GM10248 (cell line): ENCODE measurements around the gene PRKAB1.

Experiments used
- CTCF ChIA-PET: fragments of 300-600 bp; sonication (Branson Sonifier 250); formaldehyde crosslinking; extraction: SDS; loops from one replicate; lab custom pipeline; 2021; ENCODE audit warnings: antibody characterized with exemption; lab: Yijun Ruan, JAX
- POLR2A ChIA-PET: fragments of 350-650 bp; sonication (Branson Sonifier 250); formaldehyde crosslinking; extraction: SDS; loops from one replicate; lab custom pipeline; 2020; ENCODE audit warnings: antibody characterized with exemption; lab: Yijun Ruan, JAX
- DNase-seq: peaks from one replicate; pipeline ENCODE4 v3.0.0; 2012; ENCODE audit errors: extremely low spot score
- TF ChIP-seq, protein P1 (sequence below): IDR thresholded peaks from 2 replicates; pipeline ENCODE4 v1.5.1; 2012; ENCODE audit warnings: mild to moderate bottlenecking, low read depth; ENCODE audit errors: extremely low read depth, missing control alignments, control extremely low read depth

Gene PRKAB1

DNA sequence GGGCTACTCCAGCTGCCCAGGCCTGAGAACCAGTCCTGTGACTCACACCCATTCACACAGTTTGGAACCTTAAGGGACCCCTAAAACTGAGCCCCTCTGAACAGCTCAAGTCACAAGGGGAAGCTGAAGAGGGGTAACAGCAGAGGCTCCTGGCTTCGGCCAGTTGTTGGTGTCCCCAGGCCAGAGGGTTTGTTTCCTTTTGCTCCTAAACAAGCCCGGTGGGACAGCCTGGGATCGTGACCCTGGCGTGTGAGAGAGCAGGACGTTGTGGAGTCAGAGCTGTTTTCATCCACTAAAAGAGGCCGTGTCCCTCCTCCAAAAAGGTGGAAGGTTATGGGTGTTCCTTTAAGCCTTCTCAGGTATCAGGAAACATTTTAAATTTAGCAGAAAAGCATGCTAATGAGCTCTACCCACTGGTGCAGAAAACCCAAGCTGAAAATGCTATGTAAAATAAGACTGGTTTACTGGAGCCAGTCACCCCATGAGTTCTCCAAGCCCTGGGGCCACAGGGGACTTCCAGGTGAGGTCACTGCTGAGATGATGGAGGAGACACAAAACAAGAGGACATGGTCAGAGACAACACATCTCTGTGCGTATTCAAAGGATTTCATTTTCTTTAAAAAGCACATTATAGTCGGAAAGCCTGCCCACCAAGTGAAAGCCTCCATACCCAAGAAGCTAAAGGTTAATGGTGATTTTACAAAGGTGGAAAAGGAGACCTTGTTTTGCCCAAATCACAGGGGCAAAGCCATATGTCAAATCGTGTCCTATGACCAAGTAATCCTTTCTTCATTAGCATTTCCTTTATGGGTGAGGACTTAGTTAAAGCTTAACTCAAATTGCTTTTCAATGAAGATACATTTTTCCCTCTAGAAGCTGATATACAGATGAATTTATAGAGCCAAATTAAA is 14.1 kb downstream of the PRKAB1 start:
- TF ChIP-seq, protein P1, sequence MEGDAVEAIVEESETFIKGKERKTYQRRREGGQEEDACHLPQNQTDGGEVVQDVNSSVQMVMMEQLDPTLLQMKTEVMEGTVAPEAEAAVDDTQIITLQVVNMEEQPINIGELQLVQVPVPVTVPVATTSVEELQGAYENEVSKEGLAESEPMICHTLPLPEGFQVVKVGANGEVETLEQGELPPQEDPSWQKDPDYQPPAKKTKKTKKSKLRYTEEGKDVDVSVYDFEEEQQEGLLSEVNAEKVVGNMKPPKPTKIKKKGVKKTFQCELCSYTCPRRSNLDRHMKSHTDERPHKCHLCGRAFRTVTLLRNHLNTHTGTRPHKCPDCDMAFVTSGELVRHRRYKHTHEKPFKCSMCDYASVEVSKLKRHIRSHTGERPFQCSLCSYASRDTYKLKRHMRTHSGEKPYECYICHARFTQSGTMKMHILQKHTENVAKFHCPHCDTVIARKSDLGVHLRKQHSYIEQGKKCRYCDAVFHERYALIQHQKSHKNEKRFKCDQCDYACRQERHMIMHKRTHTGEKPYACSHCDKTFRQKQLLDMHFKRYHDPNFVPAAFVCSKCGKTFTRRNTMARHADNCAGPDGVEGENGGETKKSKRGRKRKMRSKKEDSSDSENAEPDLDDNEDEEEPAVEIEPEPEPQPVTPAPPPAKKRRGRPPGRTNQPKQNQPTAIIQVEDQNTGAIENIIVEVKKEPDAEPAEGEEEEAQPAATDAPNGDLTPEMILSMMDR, result no peak
- POLR2A ChIA-PET, result interaction anchor here (1.2 kb wide), 1 partner anchor 519 kb away, joined by 3 read pairs; the partner anchor contains the start of gene RPLP0
- DNase-seq, result peak; percentile 63

GRCh38 chr12:119682639-119683252 is 14.8 kb downstream of the PRKAB1 start:
- TF ChIP-seq, protein P1, result no peak
- ChIA-PET POLR2A (interaction anchor here (1.2 kb wide), 1 partner anchor 518 kb away, joined by 3 read pairs; the partner anchor contains the start of gene RPLP0), CTCF (interaction anchor here (1.1 to 8.7 kb wide), 5 partner anchors 11 to 1307 kb away, joined by 3 to 37 read pairs (median 5); partner anchors contain the start of genes PRKAB1 and SUDS3)
- peak; percentile 28 for DNase-seq

More for the DNA sequence above, 14.1 kb downstream of the PRKAB1 start:
- CTCF ChIA-PET, result interaction anchor here (1.1 to 8.7 kb wide), 6 partner anchors 10 to 1306 kb away, joined by 3 to 37 read pairs (median 6); partner anchors contain the start of genes PRKAB1 and SUDS3

- POLR2A ChIA-PET, result no interaction called here
- CTCF ChIA-PET, result interaction anchor here (1.3 to 8.7 kb wide), 2 partner anchors 15 to 41 kb away, joined by 3 to 37 read pairs; partner anchors contain the start of gene PRKAB1
- TF ChIP-seq, protein P1, result no peak
- no peak for DNase-seq
Observed at GRCh38 chr12:119683413-119683812, 15.5 kb downstream of the PRKAB1 start.

DNA sequence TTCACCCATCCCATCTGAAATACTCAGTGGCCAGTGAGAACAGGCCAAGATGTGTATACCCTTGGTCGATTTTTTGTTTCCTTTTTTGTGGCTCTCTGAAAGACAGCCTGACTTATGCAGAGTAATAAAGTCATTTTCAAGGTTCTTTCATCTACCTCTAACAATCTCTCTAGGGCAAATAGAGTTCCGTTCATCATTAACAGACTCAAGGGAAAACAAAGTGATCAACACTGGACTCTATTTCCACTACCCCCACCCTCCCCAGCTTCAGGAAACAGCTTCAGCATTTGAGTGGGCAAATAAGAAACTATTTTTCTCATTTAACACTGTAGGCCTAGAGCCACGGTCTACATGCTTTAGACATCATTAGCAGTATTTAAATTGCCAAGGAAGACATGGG is 15.9 kb downstream of the PRKAB1 start:
- CTCF ChIA-PET, result interaction anchor here (1.3 to 8.7 kb wide), 3 partner anchors 11 to 41 kb away, joined by 3 to 37 read pairs (median 9); partner anchors contain the start of gene PRKAB1
- no peak for DNase-seq
- POLR2A ChIA-PET, result no interaction called here
- TF ChIP-seq, protein P1, result no peak

DNA sequence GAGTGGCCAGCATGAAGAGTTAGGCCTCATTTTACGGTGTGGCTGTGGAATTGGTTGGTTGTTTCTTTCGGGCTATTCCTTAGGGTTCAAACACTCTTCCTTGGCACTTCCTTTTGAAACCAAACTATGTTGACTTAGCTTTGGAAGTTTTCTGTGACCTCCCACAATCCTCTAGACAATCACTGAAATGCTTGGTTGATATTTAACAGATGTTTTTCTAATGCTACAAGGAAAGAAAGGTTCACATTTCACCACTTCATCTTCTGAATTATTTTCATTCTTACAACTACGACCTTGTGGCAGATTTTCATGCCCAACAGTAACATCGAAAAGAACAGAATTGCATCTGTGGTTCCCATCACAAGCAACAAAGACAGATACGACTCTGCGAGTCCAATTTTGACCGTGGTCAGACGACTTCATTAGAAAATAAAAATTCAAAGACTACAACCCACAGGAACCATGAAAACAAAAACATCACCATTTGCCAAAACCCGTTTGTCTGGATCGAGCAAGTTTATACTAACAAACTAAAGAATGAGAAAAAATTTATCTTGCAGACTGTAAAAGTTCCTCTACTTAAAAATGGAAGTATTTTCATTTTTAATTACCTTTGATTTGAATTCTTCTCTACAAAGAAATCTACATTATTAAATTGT is 16.9 kb downstream of the PRKAB1 start:
- CTCF ChIA-PET, result interaction anchor here (1.3 to 3.1 kb wide), 4 partner anchors 7 to 42 kb away, joined by 3 to 10 read pairs (median 6); no protein-coding TSS in a partner anchor
- TF ChIP-seq, protein P1, result no peak
- DNase-seq, result no peak
- POLR2A ChIA-PET, result no interaction called here
